Osteocyte (in vitro differentiated cells): ENCODE data around the gene TRIM13. TPM values are rescaled to one million over a fixed set of nuclear protein-coding genes. Genes with fewer than 3 reads are reported as not detected.
A peak's percentile ranks its signal among the peaks of the same experiment; 100 is the strongest.

ENCODE experiments used
- DNase-seq: peaks from one replicate; pipeline ENCODE4 v3.0.0; 2021; ENCODE audit warnings: mixed read lengths; ENCODE audit not compliant: unreplicated experiment; ENCODE audit errors: extremely low spot score
- H3K27ac Mint-ChIP-seq: one replicate; pipeline ENCODE4 v1.8.0; 2021; ENCODE audit warnings: mild to moderate bottlenecking, mixed read lengths; ENCODE audit not compliant: unreplicated experiment
- H3K27me3 Mint-ChIP-seq: one replicate; pipeline ENCODE4 v1.8.0; 2021; ENCODE audit warnings: mixed read lengths; ENCODE audit not compliant: unreplicated experiment
- H3K36me3 Mint-ChIP-seq: one replicate; pipeline ENCODE4 v1.8.0; 2021; ENCODE audit warnings: mixed read lengths; ENCODE audit not compliant: unreplicated experiment
- H3K4me1 Mint-ChIP-seq: one replicate; pipeline ENCODE4 v1.8.0; 2021; ENCODE audit warnings: mixed read lengths; ENCODE audit not compliant: unreplicated experiment
- H3K4me3 Mint-ChIP-seq: one replicate; pipeline ENCODE4 v1.8.0; 2021; ENCODE audit warnings: mild to moderate bottlenecking, moderate library complexity, mixed read lengths; ENCODE audit not compliant: unreplicated experiment
- H3K9me3 Mint-ChIP-seq: one replicate; pipeline ENCODE4 v1.8.0; 2021; ENCODE audit warnings: mixed read lengths; ENCODE audit not compliant: unreplicated experiment
- CTCF ChIP-seq: fragments of 200-600 bp; sonication (generic); IDR thresholded peaks from 2 replicates; pipeline ENCODE4 v1.5.0; 2021; ENCODE audit warnings: antibody characterized with exemption, mild to moderate bottlenecking, moderate library complexity
- total RNA-seq: library from RNA; stranded (reverse); gene quantifications from 2 replicates; pipeline ENCODE4 v1.2.1, GENCODE V29; 2021

TRIM13 gene
- total RNA-seq, 1 donor from 2014 or later: 38.5 TPM

- H3K9me3 Mint-ChIP-seq: no peaks in the 10 kb centered on the region
- no peak overlapping the region for H3K4me3 Mint-ChIP-seq
- peaks cover 10% of the 10 kb centered on the region for H3K4me1 Mint-ChIP-seq
- TF ChIP-seq CTCF: no peak
- no peaks in the 10 kb centered on the region for H3K36me3 Mint-ChIP-seq
- no peak for DNase-seq
- no peaks in the 10 kb centered on the region for H3K27me3 Mint-ChIP-seq
- H3K27ac Mint-ChIP-seq: no peak overlapping the region
These were observed 21.0 kb upstream of the TRIM13 start for GRCh38 chr13:49975826-49976225.

GRCh38 chr13:49976314-49977258 is 20.3 kb upstream of the TRIM13 start:
- H3K27me3 Mint-ChIP-seq: no peaks in the 10 kb centered on the region
- peak; percentile 95 for TF ChIP-seq CTCF

GRCh38 chr13:49977992-49978391 is 18.9 kb upstream of the TRIM13 start:
- Mint-ChIP-seq H3K9me3 (no peaks in the 10 kb centered on the region), H3K27ac (no peak overlapping the region), H3K4me3 (no peak overlapping the region), H3K36me3 (peaks cover 5% of the 10 kb centered on the region), H3K27me3 (no peaks in the 10 kb centered on the region), H3K4me1 (peaks cover 8% of the 10 kb centered on the region)
- peak; percentile 40 for DNase-seq
- TF ChIP-seq CTCF: no peak

More at GRCh38 chr13:49976314-49977258, 20.3 kb upstream of the TRIM13 start:
- DNase-seq: peak; percentile 86
- Mint-ChIP-seq H3K4me1 (peaks cover 10% of the 10 kb centered on the region), H3K27ac (no peak overlapping the region), H3K9me3 (no peaks in the 10 kb centered on the region), H3K4me3 (no peak overlapping the region), H3K36me3 (no peaks in the 10 kb centered on the region)

GRCh38 chr13:49980266-49980665 is 16.6 kb upstream of the TRIM13 start:
- DNase-seq: no peak
- Mint-ChIP-seq H3K9me3 (no peaks in the 10 kb centered on the region), H3K27ac (no peak overlapping the region), H3K4me3 (no peak overlapping the region), H3K27me3 (no peaks in the 10 kb centered on the region), H3K36me3 (peaks cover 8% of the 10 kb centered on the region), H3K4me1 (peaks cover 8% of the 10 kb centered on the region)
- TF ChIP-seq CTCF: no peak

- H3K27me3 Mint-ChIP-seq: no peaks in the 10 kb centered on the region
- no peaks in the 10 kb centered on the region for H3K9me3 Mint-ChIP-seq
- no peak overlapping the region for H3K27ac Mint-ChIP-seq
- no peak for DNase-seq
- H3K4me1 Mint-ChIP-seq: no peaks in the 10 kb centered on the region
- no peak overlapping the region for H3K4me3 Mint-ChIP-seq
- TF ChIP-seq CTCF: no peak
- peaks cover 19% of the 10 kb centered on the region for H3K36me3 Mint-ChIP-seq
These were observed 11.7 kb upstream of the TRIM13 start for GRCh38 chr13:49985129-49985528.
